ENCODE results near the gene HDAC1.
A peak's percentile ranks its signal among the peaks of the same experiment; 100 is the strongest.

Gene HDAC1

GRCh38 chr1:32331549-32331948 lies 39.7 kb downstream of the HDAC1 start:
- no peak for DNase-seq

GRCh38 chr1:32332290-32333079 lies 40.6 kb downstream of the HDAC1 start:
- no peak for DNase-seq

- no peak for DNase-seq
Measured at GRCh38 chr1:32333251-32333963, 41.5 kb downstream of the HDAC1 start.

GRCh38 chr1:32334274-32334861 lies 42.5 kb downstream of the HDAC1 start:
- no peak for DNase-seq

- DNase-seq = peak; percentile 40
Measured at GRCh38 chr1:32334864-32335534, 43.1 kb downstream of the HDAC1 start.

- DNase-seq = no peak
Measured at GRCh38 chr1:32335535-32335789, 43.6 kb downstream of the HDAC1 start.

- peak; percentile 64 for DNase-seq
Measured at GRCh38 chr1:32335790-32336590, 44.1 kb downstream of the HDAC1 start, which contains the start of gene MARCKSL1. Gene MARCKSL1, minus strand, starts transcription at chr1:32336233. Its CDS starts 200 bp downstream, at chr1:32336033.

- no peak for DNase-seq
Measured at GRCh38 chr1:32336591-32336932, 44.7 kb downstream of the HDAC1 start.

GRCh38 chr1:32336963-32337675 lies 45.2 kb downstream of the HDAC1 start:
- no peak for DNase-seq

GRCh38 chr1:32337855-32338636 lies 46.2 kb downstream of the HDAC1 start:
- no peak for DNase-seq

- no peak for DNase-seq
Measured at GRCh38 chr1:32338637-32339145, 46.8 kb downstream of the HDAC1 start.

GRCh38 chr1:32339363-32339978 lies 47.6 kb downstream of the HDAC1 start:
- no peak for DNase-seq

- DNase-seq = no peak
Measured at GRCh38 chr1:32341186-32341757, 49.4 kb downstream of the HDAC1 start.

GRCh38 chr1:32341971-32342370 lies 50.1 kb downstream of the HDAC1 start:
- no peak for DNase-seq

- DNase-seq = no peak
Measured at GRCh38 chr1:32342704-32343103, 50.8 kb downstream of the HDAC1 start.

- no peak for DNase-seq
Measured at GRCh38 chr1:32345289-32345827, 53.5 kb downstream of the HDAC1 start.

- no peak for DNase-seq
Measured at GRCh38 chr1:32346532-32347157, 54.8 kb downstream of the HDAC1 start.

GRCh38 chr1:32349211-32349708 lies 57.4 kb downstream of the HDAC1 start:
- DNase-seq = no peak

GRCh38 chr1:32350785-32351398 lies 59.0 kb downstream of the HDAC1 start:
- DNase-seq = peak; percentile 83

Data from NCI-H2171 treated with DMSO at 0.1 percent for 48 hours (cell line).